GM19324 (cell line): Measurements from ENCODE around the gene KRTCAP3.

Experiments
- ATAC-seq: cut with Tn5 transposase; IDR thresholded peaks from one replicate; pipeline ENCODE4 v1.9.1; 2021; ENCODE audit warnings: mild to moderate bottlenecking, moderate library complexity; ENCODE audit not compliant: unreplicated experiment, low FRiP score

Gene KRTCAP3

GRCh38 chr2:27435628-27436027 is 6.6 kb upstream of the KRTCAP3 start:
- ATAC-seq, result no peak

GRCh38 chr2:27441226-27441926 is 805 bp upstream of the KRTCAP3 start:
- no peak for ATAC-seq

- no peak for ATAC-seq
Observed at GRCh38 chr2:27442920-27443282, 720 bp downstream of the KRTCAP3 start.

GRCh38 chr2:27445155-27445554 is 3.0 kb downstream of the KRTCAP3 start:
- ATAC-seq, result no peak

GRCh38 chr2:27445615-27446014 is 3.4 kb downstream of the KRTCAP3 start:
- ATAC-seq, result no peak

GRCh38 chr2:27446057-27446456 is 3.9 kb downstream of the KRTCAP3 start:
- no peak for ATAC-seq

GRCh38 chr2:27448381-27448780 is 6.2 kb downstream of the KRTCAP3 start:
- no peak for ATAC-seq

- ATAC-seq, result no peak
Observed at GRCh38 chr2:27451095-27451494, 8.9 kb downstream of the KRTCAP3 start.

GRCh38 chr2:27453968-27454367 is 11.8 kb downstream of the KRTCAP3 start:
- ATAC-seq, result no peak

GRCh38 chr2:27461118-27461517 is 18.9 kb downstream of the KRTCAP3 start:
- ATAC-seq, result no peak

GRCh38 chr2:27464443-27464842 is 22.3 kb downstream of the KRTCAP3 start:
- ATAC-seq, result no peak

GRCh38 chr2:27471961-27472360 is 29.8 kb downstream of the KRTCAP3 start:
- ATAC-seq, result no peak

GRCh38 chr2:27485496-27485895 is 43.3 kb downstream of the KRTCAP3 start:
- ATAC-seq, result no peak

- no peak for ATAC-seq
Observed at GRCh38 chr2:27489118-27489497, 46.9 kb downstream of the KRTCAP3 start.

GRCh38 chr2:27489498-27490397 is 47.6 kb downstream of the KRTCAP3 start, which contains the start of gene IFT172:
IFT172 (minus strand) TSS chr2:27489743; CDS start chr2:27489653, 90 bp downstream.
- peak; percentile 90 for ATAC-seq

- no peak for ATAC-seq
Observed at GRCh38 chr2:27492557-27492956, 50.4 kb downstream of the KRTCAP3 start.

GRCh38 chr2:27493948-27494283 is 51.7 kb downstream of the KRTCAP3 start:
- no peak for ATAC-seq
